ENCODE data around the gene RAB6A. TPM values are rescaled to one million over a fixed set of nuclear protein-coding genes. Genes with fewer than 3 reads are reported as not detected.
"Not testable (repeated sequence)": the region's sequence is repeated elsewhere in the genome, so short reads cannot be mapped to it uniquely, and the experiment has no call there.

The RAB6A gene
- total and polyA plus RNA-seq, 7 donors, result 60.9 to 162 (median 118) TPM

DNA sequence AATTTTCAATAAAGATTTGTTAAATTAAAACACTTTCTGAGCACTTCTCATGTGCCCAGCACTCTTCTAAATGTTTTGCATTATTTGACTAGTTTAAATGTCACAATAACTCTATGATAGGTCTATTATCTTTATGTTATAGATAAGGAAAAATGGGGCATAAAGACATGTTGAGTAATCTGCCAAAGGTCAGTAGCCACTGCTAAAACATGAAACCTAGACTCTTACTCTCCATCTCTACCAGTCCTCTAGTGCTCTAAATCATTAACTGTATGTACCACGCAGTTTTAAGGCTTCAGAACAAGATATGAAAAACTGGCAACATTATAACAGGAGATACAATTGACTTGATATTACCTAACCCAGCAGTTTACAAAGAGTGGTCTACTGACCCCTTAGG is 6.9 kb downstream of the RAB6A start:
- intact Hi-C loops (cut with DNase I), result no loop called here
- Histone ChIP-seq H3K27ac (no peak overlapping the region), H3K36me3 (no peaks in the 10 kb centered on the region), H3K27me3 (no peaks in the 10 kb centered on the region), H3K9me3 (no peaks in the 10 kb centered on the region), H3K4me1 (peaks cover 0 to 54% (median 34%) of the 10 kb centered on the region in 4 donors), H3K4me3 (no peak overlapping the region)
- 25 to 68% methylated on average over 1 of the region's 1 CpG for WGBS, 2 donors
- no peak for DNase-seq
- TF ChIP-seq, protein P1, sequence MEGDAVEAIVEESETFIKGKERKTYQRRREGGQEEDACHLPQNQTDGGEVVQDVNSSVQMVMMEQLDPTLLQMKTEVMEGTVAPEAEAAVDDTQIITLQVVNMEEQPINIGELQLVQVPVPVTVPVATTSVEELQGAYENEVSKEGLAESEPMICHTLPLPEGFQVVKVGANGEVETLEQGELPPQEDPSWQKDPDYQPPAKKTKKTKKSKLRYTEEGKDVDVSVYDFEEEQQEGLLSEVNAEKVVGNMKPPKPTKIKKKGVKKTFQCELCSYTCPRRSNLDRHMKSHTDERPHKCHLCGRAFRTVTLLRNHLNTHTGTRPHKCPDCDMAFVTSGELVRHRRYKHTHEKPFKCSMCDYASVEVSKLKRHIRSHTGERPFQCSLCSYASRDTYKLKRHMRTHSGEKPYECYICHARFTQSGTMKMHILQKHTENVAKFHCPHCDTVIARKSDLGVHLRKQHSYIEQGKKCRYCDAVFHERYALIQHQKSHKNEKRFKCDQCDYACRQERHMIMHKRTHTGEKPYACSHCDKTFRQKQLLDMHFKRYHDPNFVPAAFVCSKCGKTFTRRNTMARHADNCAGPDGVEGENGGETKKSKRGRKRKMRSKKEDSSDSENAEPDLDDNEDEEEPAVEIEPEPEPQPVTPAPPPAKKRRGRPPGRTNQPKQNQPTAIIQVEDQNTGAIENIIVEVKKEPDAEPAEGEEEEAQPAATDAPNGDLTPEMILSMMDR (IDR thresholded peaks at IDR 0.05), result no peak
- TF ChIP-seq EP300 (IDR thresholded peaks at IDR 0.05), result no peak
- TF ChIP-seq POLR2AphosphoS5 (IDR thresholded peaks at IDR 0.05), result no peak
- no peak for TF ChIP-seq POLR2A (IDR thresholded peaks at IDR 0.05)

- DNase-seq, result no peak
- H3K4me3 ChIP-seq, result no peak overlapping the region
- no peaks in the 10 kb centered on the region for H3K36me3 ChIP-seq
- H3K4me1 ChIP-seq, result peaks cover 0 to 47% (median 23%) of the 10 kb centered on the region in 4 donors
- 82 to 89% methylated on average over 7 of the region's 7 CpGs for WGBS, 2 donors
- H3K27ac ChIP-seq, result no peak overlapping the region
- intact Hi-C loops (cut with DNase I), result no loop called here
- TF ChIP-seq POLR2AphosphoS5 (IDR thresholded peaks at IDR 0.05) (no peak), EP300 (IDR thresholded peaks at IDR 0.05) (no peak), POLR2A (IDR thresholded peaks at IDR 0.05) (no peak)
- TF ChIP-seq, protein P1 (IDR thresholded peaks at IDR 0.05), result no peak
- H3K27me3 ChIP-seq, result no peaks in the 10 kb centered on the region
- H3K9me3 ChIP-seq, result no peaks in the 10 kb centered on the region
Observed at GRCh38 chr11:73752903-73753302, 8.0 kb downstream of the RAB6A start.

- Histone ChIP-seq H3K4me3 (no peak overlapping the region), H3K27me3 (no peaks in the 10 kb centered on the region), H3K9me3 (no peaks in the 10 kb centered on the region), H3K4me1 (peaks cover 0 to 44% (median 18%) of the 10 kb centered on the region in 4 donors), H3K27ac (no peak overlapping the region), H3K36me3 (no peaks in the 10 kb centered on the region)
- 92 to 94% methylated on average over 14 of the region's 14 CpGs for WGBS, 2 donors
- TF ChIP-seq, protein P1 (IDR thresholded peaks at IDR 0.05), result no peak
- no peak for TF ChIP-seq POLR2A (IDR thresholded peaks at IDR 0.05)
- no peak for TF ChIP-seq POLR2AphosphoS5 (IDR thresholded peaks at IDR 0.05)
- no peak for TF ChIP-seq EP300 (IDR thresholded peaks at IDR 0.05)
- DNase-seq, result no peak
- intact Hi-C loops (cut with DNase I), result no loop called here
Observed at GRCh38 chr11:73752216-73752867, 8.5 kb downstream of the RAB6A start.

GRCh38 chr11:73750862-73751261 is 10.0 kb downstream of the RAB6A start:
- H3K27me3 ChIP-seq; intact Hi-C loops (cut with DNase I); H3K4me3 ChIP-seq; H3K27ac ChIP-seq; H3K9me3 ChIP-seq; H3K36me3 ChIP-seq; DNase-seq: not testable (repeated sequence)
- H3K4me1 ChIP-seq, result peaks cover 0 to 41% (median 11%) of the 10 kb centered on the region in 4 donors
- WGBS, 2 donors, result 96 to 99% methylated on average over 4 of the region's 4 CpGs

GRCh38 chr11:73750228-73750627 is 10.6 kb downstream of the RAB6A start:
- no peak for DNase-seq
- peaks cover 0 to 45% (median 11%) of the 10 kb centered on the region in 4 donors for H3K4me1 ChIP-seq
- H3K27me3 ChIP-seq, result no peaks in the 10 kb centered on the region
- H3K36me3 ChIP-seq, result no peaks in the 10 kb centered on the region
- no peaks in the 10 kb centered on the region for H3K9me3 ChIP-seq
- WGBS, 2 donors, result 43 to 54% methylated on average over 5 of the region's 5 CpGs
- TF ChIP-seq POLR2A (IDR thresholded peaks at IDR 0.05) (no peak), EP300 (IDR thresholded peaks at IDR 0.05) (no peak), POLR2AphosphoS5 (IDR thresholded peaks at IDR 0.05) (no peak)
- TF ChIP-seq, protein P1 (IDR thresholded peaks at IDR 0.05), result no peak
- H3K4me3 ChIP-seq, result no peak overlapping the region
- no peak overlapping the region for H3K27ac ChIP-seq
- intact Hi-C loops (cut with DNase I), result no loop called here

Measured in sigmoid colon (tissue), 7 donors.